Activated T-helper 1 cell treated with anti-CD3 and anti-CD28 coated beads, Interleukin-12 subunit alpha, Interleukin-12 subunit beta, Interleukin-2, Interleukin-4 antibody, amounts not matched to agents 30 ng/mL and 10 ng/mL and 1 ng/mL, durations not matched to agents 14 hours and 24 hours and 36 hours (primary cell): ENCODE results near the gene BIRC3. TPM values are rescaled to one million over a fixed set of nuclear protein-coding genes. Genes with fewer than 3 reads are reported as not detected.
"Not testable (repeated sequence)": the region's sequence is repeated elsewhere in the genome, so short reads cannot be mapped to it uniquely, and the experiment has no call there.

Experiments
- DNase-seq: peaks from one replicate; pipeline ENCODE4 v3.0.0; 2021; ENCODE audit warnings: low spot score
- H3K27ac Mint-ChIP-seq: one replicate; pipeline ENCODE4 v1.8.0; 2021; ENCODE audit warnings: mild to moderate bottlenecking, mixed read lengths
- H3K27me3 Mint-ChIP-seq: one replicate; pipeline ENCODE4 v1.8.0; 2022; ENCODE audit warnings: mild to moderate bottlenecking, moderate library complexity, mixed read lengths; ENCODE audit not compliant: insufficient read depth
- H3K36me3 Mint-ChIP-seq: one replicate; pipeline ENCODE4 v1.8.0; 2021; ENCODE audit warnings: low read depth, mixed read lengths
- H3K4me1 Mint-ChIP-seq: one replicate; pipeline ENCODE4 v1.8.0; 2021; ENCODE audit warnings: low read depth, mixed read lengths
- H3K4me3 Mint-ChIP-seq: one replicate; pipeline ENCODE4 v1.8.0; 2021; ENCODE audit warnings: mild to moderate bottlenecking, moderate library complexity, mixed read lengths
- H3K9me3 Mint-ChIP-seq: one replicate; pipeline ENCODE4 v1.8.0; 2021; ENCODE audit warnings: mixed read lengths
- intact Hi-C: fragments of 100-400 bp; cut with micrococcal nuclease; formaldehyde crosslinking; loops from one replicate; pipeline ENCODE4 v1.15.1; 2024
- total RNA-seq: library from RNA; stranded (reverse); gene quantifications from 2 replicates; pipeline ENCODE4 v1.2.3, GENCODE V29; 2022

BIRC3 gene
- total RNA-seq, 1 donor from 2014 or later: 101 TPM

DNA sequence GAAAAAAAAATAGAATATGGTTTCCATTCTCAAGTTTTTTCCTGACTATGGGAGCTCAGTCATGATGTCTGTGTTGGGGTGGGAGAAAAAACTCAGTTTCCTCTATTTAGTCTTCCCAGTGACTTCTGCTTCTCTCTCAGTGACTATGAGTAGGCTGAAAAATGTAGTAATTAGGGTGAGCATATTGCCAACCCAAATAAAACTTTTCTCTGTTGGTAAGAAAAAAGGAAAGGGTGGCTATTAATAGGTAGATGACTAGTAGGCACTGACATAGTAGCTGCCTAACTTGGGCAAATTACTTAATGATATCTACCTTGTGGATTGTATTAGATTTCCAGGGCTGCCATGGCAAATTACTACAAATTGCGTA is 34.2 kb upstream of the BIRC3 start:
- H3K36me3 Mint-ChIP-seq: peaks cover 3% of the 10 kb centered on the region
- DNase-seq: no peak
- H3K4me3 Mint-ChIP-seq: no peak overlapping the region
- no peak overlapping the region for H3K27ac Mint-ChIP-seq
- peaks cover 3% of the 10 kb centered on the region for H3K27me3 Mint-ChIP-seq
- intact Hi-C loops: no loop called here
- peaks cover 18% of the 10 kb centered on the region for H3K4me1 Mint-ChIP-seq
- no peaks in the 10 kb centered on the region for H3K9me3 Mint-ChIP-seq

DNA sequence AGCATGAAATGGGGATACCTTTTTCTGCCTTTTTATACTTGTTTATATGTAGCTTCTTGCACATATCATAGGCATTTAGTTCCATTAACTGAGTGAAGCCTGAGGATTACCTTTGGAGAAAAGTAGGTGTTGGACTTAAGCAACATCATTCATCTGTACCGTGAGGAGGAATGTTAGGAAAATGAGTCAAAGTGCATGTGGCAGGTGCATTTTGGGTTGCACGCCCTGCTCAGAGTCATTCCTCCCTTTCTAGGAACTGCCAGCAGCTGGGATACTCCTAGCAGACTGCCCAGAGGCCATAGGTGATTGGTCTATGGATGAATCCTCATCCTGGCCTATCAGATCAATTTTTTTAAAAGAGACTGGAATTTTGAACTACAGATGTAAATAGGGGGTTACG is 33.3 kb upstream of the BIRC3 start:
- intact Hi-C loops: no loop called here
- no peak for DNase-seq
- H3K4me1 Mint-ChIP-seq: peaks cover 27% of the 10 kb centered on the region
- H3K27ac Mint-ChIP-seq: no peak overlapping the region
- H3K4me3 Mint-ChIP-seq: no peak overlapping the region
- peaks cover 3% of the 10 kb centered on the region for H3K27me3 Mint-ChIP-seq
- no peaks in the 10 kb centered on the region for H3K9me3 Mint-ChIP-seq
- H3K36me3 Mint-ChIP-seq: peaks cover 3% of the 10 kb centered on the region

DNA sequence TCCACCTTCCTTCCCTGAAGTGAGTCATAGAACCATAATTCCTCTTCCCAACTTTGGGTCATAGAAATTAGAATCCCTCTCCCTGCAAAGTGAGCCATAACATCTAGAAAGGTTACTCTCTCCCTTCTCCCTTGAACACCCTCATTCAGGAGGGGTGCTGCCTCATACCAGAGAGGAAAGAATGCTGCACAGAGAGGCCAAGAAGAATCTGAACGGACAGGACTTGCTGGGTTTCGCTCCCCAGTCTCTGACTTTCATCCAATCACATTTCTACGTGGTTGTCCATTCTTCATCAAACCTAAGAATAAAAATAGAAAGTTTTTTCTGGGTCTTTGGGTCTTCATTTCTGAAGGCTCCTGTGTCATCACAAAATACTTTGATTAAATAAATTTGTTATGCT is 31.0 kb upstream of the BIRC3 start:
- Mint-ChIP-seq H3K27me3 (no peaks in the 10 kb centered on the region), H3K9me3 (no peaks in the 10 kb centered on the region)
- intact Hi-C loops: no loop called here

DNA sequence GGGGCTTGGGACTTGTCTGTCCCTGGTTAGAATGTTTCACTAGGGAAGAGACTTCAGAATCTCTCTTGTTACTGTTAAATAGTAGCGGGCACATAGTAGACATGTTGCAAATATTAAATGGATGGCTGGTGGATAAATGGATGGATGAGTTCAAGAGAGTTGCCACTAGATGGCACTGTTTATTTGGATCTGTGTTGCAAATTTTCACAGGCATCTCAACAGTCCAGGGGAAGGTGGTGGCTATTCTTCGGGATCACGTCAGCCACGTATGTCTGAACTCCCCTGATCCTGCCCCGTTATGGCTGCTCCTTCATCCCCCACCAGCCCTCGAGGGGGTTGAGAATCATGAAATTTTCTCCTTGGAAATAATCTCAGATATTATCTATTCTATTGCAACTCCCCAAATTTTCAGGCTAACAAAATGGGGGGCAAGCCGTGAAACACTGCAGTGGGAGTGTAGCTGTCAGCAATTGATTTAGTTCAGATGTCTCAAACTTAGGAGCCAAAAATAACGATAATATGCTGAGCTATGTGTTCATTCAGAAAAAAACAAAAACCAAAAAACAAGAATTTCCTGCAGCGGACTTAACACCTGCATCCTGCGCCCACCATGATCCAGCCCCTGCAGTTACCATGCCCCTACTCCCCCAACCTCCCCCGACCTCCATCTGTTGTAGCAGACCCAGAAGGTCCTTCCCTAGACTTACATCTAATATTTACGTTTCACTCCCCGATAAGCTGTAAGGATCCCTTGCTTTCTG is 29.1 kb upstream of the BIRC3 start:
- Mint-ChIP-seq H3K4me1 (peaks cover 39% of the 10 kb centered on the region), H3K9me3 (no peaks in the 10 kb centered on the region), H3K27me3 (no peaks in the 10 kb centered on the region), H3K27ac (peak overlapping the region; percentile 35), H3K4me3 (peak overlapping the region; percentile 8), H3K36me3 (peaks cover 3% of the 10 kb centered on the region)
- intact Hi-C loops: loop anchor here (1.0 to 2.0 kb wide), 6 partner anchors 29 to 378 kb away; partner anchors contain the start of gene BIRC3
- peak; percentile 24 for DNase-seq

More for the DNA sequence above, 31.0 kb upstream of the BIRC3 start:
- DNase-seq: no peak
- Mint-ChIP-seq H3K4me1 (peaks cover 31% of the 10 kb centered on the region), H3K4me3 (no peak overlapping the region), H3K36me3 (peaks cover 3% of the 10 kb centered on the region), H3K27ac (no peak overlapping the region)

DNA sequence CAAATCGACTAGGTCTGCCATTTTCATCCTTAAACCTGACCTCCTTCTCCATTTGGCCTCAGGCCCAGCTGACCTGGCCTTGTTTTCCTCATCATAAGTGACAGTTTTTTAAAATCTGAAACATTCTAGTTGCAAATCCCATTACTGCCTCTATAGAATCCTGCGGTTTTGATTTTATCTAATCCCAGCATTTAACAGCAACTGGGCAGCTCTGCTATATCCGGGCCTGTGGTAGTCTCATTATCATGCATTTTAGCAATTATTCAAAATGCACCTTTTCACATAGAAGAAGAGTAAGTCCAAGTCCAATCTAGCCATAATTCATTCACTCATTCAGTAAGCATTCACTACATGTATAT is 28.6 kb upstream of the BIRC3 start:
- Mint-ChIP-seq H3K27ac (peak overlapping the region; percentile 35), H3K9me3 (no peaks in the 10 kb centered on the region), H3K27me3 (no peaks in the 10 kb centered on the region), H3K36me3 (peaks cover 3% of the 10 kb centered on the region), H3K4me3 (no peak overlapping the region), H3K4me1 (peaks cover 42% of the 10 kb centered on the region)
- no peak for DNase-seq
- intact Hi-C loops: loop anchor here (1.0 to 2.0 kb wide), 6 partner anchors 29 to 378 kb away; partner anchors contain the start of gene BIRC3

DNA sequence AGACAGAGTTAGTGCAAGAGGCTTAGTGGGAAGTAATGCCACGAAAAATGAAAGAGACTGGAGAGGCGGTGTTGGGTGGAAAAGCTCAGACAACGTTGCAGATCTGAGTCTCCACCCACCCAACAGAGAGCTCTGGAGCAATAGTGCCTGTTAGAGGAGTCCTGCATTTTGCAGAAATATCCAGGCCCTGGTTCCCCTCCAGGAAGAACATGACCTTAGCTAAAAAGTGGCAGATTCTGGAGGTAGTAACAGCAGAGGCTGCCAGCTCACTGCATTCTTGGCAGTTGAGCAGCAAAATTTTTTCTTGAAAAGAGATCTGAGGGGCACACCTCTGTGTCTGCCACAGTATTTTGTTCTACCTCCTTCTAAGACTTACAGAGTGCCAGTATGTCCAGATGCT is 27.7 kb upstream of the BIRC3 start:
- intact Hi-C loops: loop anchor here (2.0 kb wide), 1 partner anchor 161 kb away; no protein-coding TSS in a partner anchor
- Mint-ChIP-seq H3K4me1 (peaks cover 46% of the 10 kb centered on the region), H3K27me3 (no peaks in the 10 kb centered on the region), H3K36me3 (peaks cover 3% of the 10 kb centered on the region), H3K9me3 (no peaks in the 10 kb centered on the region), H3K27ac (no peak overlapping the region), H3K4me3 (no peak overlapping the region)
- DNase-seq: no peak

DNA sequence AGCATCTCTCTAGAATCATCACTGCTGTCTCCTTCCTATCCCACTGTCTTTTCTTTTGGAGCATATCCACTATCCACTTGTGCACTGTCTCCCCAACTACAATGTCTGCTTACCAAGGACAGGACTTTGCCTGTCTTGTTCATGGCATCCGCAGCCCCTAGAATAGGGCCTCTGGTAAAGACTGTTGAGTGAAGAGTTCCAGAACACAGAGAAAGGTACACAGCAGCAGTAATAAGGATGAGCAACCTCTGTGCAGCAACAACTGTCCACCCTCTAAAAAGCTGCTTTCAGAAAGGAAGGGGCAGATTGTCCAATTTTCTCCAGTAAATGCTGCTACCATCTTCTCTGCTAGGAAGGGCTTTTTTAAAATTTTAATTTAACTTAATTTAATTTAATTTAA is 25.5 kb upstream of the BIRC3 start:
- Mint-ChIP-seq H3K4me3 (no peak overlapping the region), H3K9me3 (no peaks in the 10 kb centered on the region), H3K36me3 (peaks cover 3% of the 10 kb centered on the region), H3K27me3 (no peaks in the 10 kb centered on the region), H3K4me1 (peaks cover 56% of the 10 kb centered on the region), H3K27ac (no peak overlapping the region)
- no peak for DNase-seq
- intact Hi-C loops: no loop called here

DNA sequence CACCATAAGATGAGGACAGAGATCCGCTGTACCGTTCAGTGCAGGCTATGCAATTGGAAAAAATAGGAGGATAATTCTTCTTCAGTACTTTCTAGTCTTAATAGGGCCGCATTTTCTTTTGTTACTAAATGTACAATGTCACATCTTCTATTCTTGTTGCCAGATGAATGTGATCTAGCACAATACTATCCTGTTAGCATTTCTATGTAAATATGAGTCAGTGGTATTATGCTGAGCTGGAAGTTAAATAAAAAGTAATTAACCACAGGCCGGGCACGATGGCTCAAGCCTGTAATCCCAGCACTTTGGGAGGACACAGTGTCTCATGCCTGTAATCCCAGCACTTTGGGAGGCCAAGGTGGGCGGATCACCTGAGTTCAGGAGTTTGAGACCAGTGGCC is 24.4 kb upstream of the BIRC3 start:
- no peak overlapping the region for H3K4me3 Mint-ChIP-seq
- H3K27me3 Mint-ChIP-seq: no peaks in the 10 kb centered on the region
- H3K36me3 Mint-ChIP-seq: peaks cover 3% of the 10 kb centered on the region
- peaks cover 52% of the 10 kb centered on the region for H3K4me1 Mint-ChIP-seq
- peak overlapping the region; percentile 10 for H3K27ac Mint-ChIP-seq
- H3K9me3 Mint-ChIP-seq: no peaks in the 10 kb centered on the region
- intact Hi-C loops: no loop called here
- no peak for DNase-seq

DNA sequence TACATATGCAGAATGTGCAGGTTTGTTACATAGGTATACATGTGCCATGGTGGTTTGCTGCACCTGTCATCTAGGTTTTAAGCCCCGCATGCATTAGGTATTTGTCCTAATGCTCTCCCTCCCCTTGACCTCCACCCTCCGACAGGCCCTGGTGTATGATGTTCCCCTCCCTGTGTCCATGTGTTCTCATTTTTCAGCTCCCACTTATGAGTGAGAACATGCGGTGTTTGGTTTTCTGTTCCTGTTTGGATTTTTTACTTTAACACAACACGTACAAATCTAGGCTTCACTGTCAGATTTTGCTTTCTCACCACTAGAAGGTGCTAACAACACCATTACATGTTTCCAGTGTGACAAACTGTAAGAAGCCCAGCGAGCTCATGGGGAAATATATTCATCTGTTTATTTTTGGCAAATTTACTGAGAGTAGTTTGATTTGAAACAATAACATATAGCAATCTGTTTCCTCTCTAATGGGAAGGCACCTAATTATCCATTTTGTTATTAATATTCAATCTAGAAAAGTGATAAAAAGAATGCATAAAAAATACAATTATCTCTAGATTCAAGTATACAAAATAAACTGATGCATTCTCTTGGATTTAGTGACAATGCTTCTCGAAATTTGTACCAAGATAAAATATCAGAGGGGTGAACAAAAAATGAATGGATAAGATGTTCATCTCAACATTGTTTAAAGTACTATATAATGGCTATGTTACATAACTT is 23.2 kb upstream of the BIRC3 start:
- Mint-ChIP-seq H3K4me3 (peak overlapping the region; percentile 84), H3K27ac (peak overlapping the region; percentile 90), H3K4me1 (peaks cover 41% of the 10 kb centered on the region), H3K36me3 (peaks cover 4% of the 10 kb centered on the region), H3K9me3 (peaks cover under 1% of the 10 kb centered on the region), H3K27me3 (no peaks in the 10 kb centered on the region)
- intact Hi-C loops: loop anchor here (1.0 kb wide), 4 partner anchors 12 to 372 kb away; partner anchors contain the start of genes BIRC2 and BIRC3
- DNase-seq: no peak

DNA sequence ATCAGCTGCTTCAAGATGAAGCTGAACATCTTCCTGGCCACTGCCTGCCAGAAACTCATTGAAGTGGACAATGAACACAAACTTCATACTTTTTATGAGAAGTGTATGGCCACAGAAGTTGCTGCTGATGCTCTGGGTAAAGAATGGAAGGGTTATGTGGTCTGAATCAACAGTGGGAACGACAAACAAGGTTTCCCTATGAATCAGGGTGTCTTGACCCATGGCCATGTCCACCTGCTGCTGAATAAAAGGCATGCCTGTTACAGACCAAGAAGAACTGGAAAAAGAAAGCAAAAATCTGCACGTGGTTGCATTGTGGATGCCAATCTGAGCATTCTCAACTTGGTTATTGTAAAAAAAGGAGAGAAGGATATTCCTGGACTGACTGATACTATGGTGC is 22.2 kb upstream of the BIRC3 start:
- Mint-ChIP-seq H3K4me1 (peaks cover 38% of the 10 kb centered on the region), H3K27ac (peak overlapping the region; percentile 35), H3K9me3 (peaks cover 7% of the 10 kb centered on the region), H3K27me3 (no peaks in the 10 kb centered on the region), H3K36me3 (peaks cover 10% of the 10 kb centered on the region), H3K4me3 (peak overlapping the region; percentile 41)
- DNase-seq: no peak
- intact Hi-C loops: no loop called here

DNA sequence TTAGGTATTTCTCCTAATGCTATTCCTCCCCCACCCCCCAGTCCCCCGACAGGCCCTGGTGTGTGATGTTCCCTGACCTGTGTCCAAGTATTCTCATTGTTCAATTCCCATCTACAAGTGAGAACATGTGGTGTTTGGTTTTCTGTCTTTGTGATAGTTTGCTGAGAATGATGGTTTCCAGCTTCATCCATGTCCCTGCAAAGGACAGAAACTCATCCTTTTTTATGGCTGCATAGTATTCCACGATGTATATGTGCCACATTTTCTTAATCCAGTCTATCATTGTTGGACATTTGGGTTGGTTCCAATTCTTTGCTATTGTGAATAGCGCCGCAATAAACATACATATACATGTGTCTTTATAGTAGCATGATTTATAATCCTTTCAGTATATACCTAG is 20.5 kb upstream of the BIRC3 start:
- not testable (repeated sequence) for H3K27ac Mint-ChIP-seq

DNA sequence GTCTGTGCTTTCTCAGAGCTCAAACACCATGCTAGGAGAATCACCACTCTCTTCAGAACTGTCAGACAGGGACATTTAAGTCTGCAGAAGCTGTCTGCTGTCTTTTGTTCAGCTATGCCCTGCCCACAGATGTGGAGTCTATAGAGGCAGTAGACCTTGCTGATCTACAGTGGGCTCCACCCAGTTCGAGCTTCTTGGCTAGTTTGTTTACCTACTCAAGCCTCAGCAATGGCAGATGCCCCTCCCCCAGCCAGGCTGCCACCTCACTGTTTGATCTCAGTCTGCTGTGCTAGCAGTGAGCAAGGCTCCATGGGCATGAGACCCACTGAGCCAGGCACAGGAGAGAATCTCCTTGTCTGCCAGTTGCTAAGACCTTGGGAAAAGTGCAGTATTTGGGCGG is 16.4 kb upstream of the BIRC3 start:
- peaks cover 51% of the 10 kb centered on the region for H3K4me1 Mint-ChIP-seq
- H3K27me3 Mint-ChIP-seq, H3K27ac Mint-ChIP-seq, DNase-seq, H3K4me3 Mint-ChIP-seq, intact Hi-C loops: not testable (repeated sequence)
- peaks cover 22% of the 10 kb centered on the region for H3K36me3 Mint-ChIP-seq
- H3K9me3 Mint-ChIP-seq: peaks cover 27% of the 10 kb centered on the region

More for the DNA sequence above, 20.5 kb upstream of the BIRC3 start:
- H3K36me3 Mint-ChIP-seq, H3K4me3 Mint-ChIP-seq, intact Hi-C loops, H3K27me3 Mint-ChIP-seq, DNase-seq: not testable (repeated sequence)
- Mint-ChIP-seq H3K9me3 (peaks cover 12% of the 10 kb centered on the region), H3K4me1 (peaks cover 46% of the 10 kb centered on the region)

DNA sequence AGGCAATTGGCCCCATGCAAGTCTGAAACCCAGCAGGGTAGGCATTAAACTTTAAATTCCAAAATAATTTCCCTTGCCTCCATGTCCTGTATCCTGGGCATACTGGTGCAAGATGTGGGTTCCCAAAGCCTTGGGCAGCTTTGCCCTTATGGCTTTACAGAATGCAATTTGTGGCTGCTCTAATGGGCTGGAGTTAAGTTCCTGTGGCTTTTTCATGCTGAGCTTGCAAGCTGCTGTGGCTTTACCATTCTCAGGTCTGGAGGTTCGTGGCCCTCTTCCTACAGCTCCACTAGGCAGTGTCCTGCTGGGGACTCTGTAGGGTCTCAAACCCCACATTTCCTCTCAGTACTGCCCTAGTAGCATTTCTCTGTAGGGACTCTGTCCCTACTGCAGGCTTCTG is 15.0 kb upstream of the BIRC3 start:
- Mint-ChIP-seq H3K27ac (no peak overlapping the region), H3K27me3 (no peaks in the 10 kb centered on the region), H3K4me3 (no peak overlapping the region), H3K36me3 (peaks cover 22% of the 10 kb centered on the region), H3K9me3 (peaks cover 27% of the 10 kb centered on the region), H3K4me1 (peaks cover 64% of the 10 kb centered on the region)
- no peak for DNase-seq
- intact Hi-C loops: no loop called here
